ENCODE results near the gene CUBN. TPM values are rescaled to one million over a fixed set of nuclear protein-coding genes. Genes with fewer than 3 reads are reported as not detected.
A peak's percentile ranks its signal among the peaks of the same experiment; 100 is the strongest.

CUBN gene
- total and polyA plus RNA-seq, 2 of the 13 experiments (the other 11 are each of a cell fraction or from before 2014, with no cell fraction given), result 0.27 to 0.32 TPM

DNA sequence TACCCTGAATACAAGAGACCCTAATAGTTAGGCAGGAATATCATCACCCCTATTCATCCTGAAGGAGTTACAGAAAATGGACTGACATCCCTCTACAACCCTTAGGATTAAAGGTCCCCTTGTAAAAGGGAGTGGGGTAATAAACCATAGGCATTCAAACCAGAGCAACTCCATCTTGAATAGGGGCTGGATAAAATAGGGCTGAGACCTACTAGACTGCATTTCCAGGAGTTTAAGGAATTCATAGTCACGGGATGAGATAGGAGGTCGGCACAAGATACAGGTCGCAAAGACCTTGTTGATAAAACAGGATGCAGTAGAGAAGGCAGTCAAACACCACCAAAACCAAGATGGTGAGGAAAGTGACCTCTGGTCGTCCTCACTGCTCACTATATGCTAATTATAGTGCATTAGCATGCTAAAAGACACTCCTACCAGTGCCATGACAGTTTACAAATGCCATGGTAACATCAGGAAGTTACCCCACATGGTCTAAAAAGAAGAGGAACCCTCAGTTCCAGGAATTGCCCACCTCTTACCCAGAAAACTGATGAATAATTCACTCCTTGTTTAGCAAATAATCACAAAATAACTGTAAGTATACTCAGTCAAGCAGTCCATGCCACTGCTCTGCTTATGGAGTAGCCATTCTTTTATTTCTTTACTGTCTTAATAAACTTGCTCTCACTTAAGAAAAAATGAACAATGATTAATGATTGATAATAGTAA is 37.2 kb downstream of the CUBN start (continued):
- TF ChIP-seq, protein P1, sequence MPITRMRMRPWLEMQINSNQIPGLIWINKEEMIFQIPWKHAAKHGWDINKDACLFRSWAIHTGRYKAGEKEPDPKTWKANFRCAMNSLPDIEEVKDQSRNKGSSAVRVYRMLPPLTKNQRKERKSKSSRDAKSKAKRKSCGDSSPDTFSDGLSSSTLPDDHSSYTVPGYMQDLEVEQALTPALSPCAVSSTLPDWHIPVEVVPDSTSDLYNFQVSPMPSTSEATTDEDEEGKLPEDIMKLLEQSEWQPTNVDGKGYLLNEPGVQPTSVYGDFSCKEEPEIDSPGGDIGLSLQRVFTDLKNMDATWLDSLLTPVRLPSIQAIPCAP (CRISPR knock-in tag; IDR thresholded peaks at IDR 0.05; ENCODE audit: low read depth), result no peak
- TF ChIP-seq RARA (CRISPR knock-in tag; IDR thresholded peaks at IDR 0.05), result no peak

DNA sequence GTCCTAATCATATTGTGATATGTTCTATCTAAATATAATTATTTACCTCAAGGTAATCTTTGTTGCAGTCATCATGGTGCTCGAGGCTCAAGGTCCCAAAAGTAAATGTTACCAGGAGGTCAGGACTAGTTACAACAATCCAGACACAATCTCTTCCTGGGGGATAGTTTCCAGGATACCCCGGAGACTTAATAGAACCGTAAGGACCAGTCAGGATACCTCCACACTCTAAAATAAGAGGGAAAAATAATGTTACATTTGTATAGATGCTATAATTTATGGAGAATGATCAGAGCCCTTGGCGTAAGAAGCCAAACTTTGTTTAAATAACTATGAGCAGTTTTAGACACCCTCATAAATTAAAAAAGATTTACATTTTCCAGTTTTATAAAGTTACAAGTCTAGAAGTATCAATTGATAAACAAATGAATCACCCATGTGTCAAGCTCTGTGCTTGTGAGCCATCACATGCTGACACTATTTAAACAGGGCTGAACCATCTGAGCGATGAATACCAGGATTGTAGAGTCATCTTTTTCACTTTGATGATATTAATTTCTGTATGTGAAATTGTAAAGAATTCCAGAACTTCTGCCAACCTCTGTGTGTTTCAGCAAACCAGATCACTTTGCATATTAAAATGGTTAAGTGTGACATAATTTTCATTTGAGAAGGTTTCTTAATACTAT is 41.3 kb downstream of the CUBN start:
- intact Hi-C loops (cut with micrococcal nuclease; ENCODE audit: unreplicated experiment) (no loop called here), in situ Hi-C loops (cut with HindIII; ENCODE audit: extremely low pct_ligation_motif_present, low pct_unique_long_range_greater_than_20kb) (no loop called here)
- ATAC-seq (no peak), DNase-seq (ENCODE audit: low spot score) (peak; percentile 9), FAIRE-seq (no peak)
- Histone ChIP-seq H2AFZ (ENCODE audit: low read length) (no peak overlapping the region), H3K4me1 (ENCODE audit: insufficient read depth, low read length) (no peaks in the 10 kb centered on the region), H3K4me2 (ENCODE audit: low read depth, low read length) (no peak overlapping the region), H3K27ac (ENCODE audit: extremely low read length, insufficient read depth, low read length) (no peak overlapping the region), H3K9me3 (ENCODE audit: low read length) (no peaks in the 10 kb centered on the region), H3K36me3 (replicated peaks in 1 of 2; ENCODE audit: control insufficient read depth in 1 of 2, insufficient read depth in 2 of 2, low read length in 2 of 2) (no peaks in the 10 kb centered on the region), H3K4me3 (replicated peaks in 1 of 3; ENCODE audit: insufficient read depth in 1 of 3, low read depth in 2 of 3, low read length in 3 of 3) (no peak overlapping the region), H3K79me2 (ENCODE audit: insufficient read depth, low read length) (no peaks in the 10 kb centered on the region), H4K20me1 (ENCODE audit: insufficient read depth, low read length) (no peaks in the 10 kb centered on the region), H3K27me3 (ENCODE audit: control insufficient read depth in 1 of 2, insufficient read depth in 2 of 2, low read length in 2 of 2) (no peaks in the 10 kb centered on the region; a peak in 1 of 5 replicates), H3K9ac (ENCODE audit: insufficient read depth, low read depth, low read length) (no peak overlapping the region)
- no TSS peak for BruUV-seq (replicated peaks)
- TF ChIP-seq YY1 (IDR thresholded peaks at IDR 0.05; ENCODE audit: insufficient read depth, insufficient replicate concordance, low read depth, low read length), result no peak
- no peak for TF ChIP-seq NR2C2 (CRISPR knock-in tag; IDR thresholded peaks at IDR 0.05; ENCODE audit: borderline replicate concordance)
- no peak for TF ChIP-seq EZH2 (conservative IDR thresholded peaks at IDR 0.05; ENCODE audit: low read depth, low read length)
- no peak for TF ChIP-seq ZNF614 (CRISPR knock-in tag; IDR thresholded peaks at IDR 0.05; ENCODE audit: borderline replicate concordance)
- TF ChIP-seq GZF1 (CRISPR knock-in tag; IDR thresholded peaks at IDR 0.05), result no peak
- no peak for TF ChIP-seq JUN (CRISPR knock-in tag; IDR thresholded peaks at IDR 0.05)
- TF ChIP-seq ZKSCAN8 (CRISPR knock-in tag; IDR thresholded peaks at IDR 0.05; ENCODE audit: borderline replicate concordance), result no peak
- no peak for TF ChIP-seq TAF15 (IDR thresholded peaks at IDR 0.05; ENCODE audit: low read depth, low read length, poor library complexity, severe bottlenecking)
- no peak for TF ChIP-seq ZNF781 (CRISPR knock-in tag; IDR thresholded peaks at IDR 0.05; ENCODE audit: borderline replicate concordance, not compliant biosample characterization)
- TF ChIP-seq EED (CRISPR knock-in tag; IDR thresholded peaks at IDR 0.05), result no peak
- TF ChIP-seq AHR (CRISPR knock-in tag; IDR thresholded peaks at IDR 0.05), result no peak
- TF ChIP-seq KAT2B (IDR thresholded peaks at IDR 0.05; ENCODE audit: borderline replicate concordance, low read depth, low read length), result no peak
- TF ChIP-seq ZNF143 (CRISPR knock-in tag; IDR thresholded peaks at IDR 0.05), result no peak
- no peak for TF ChIP-seq SNRNP70 (IDR thresholded peaks at IDR 0.05; ENCODE audit: low read depth, low read length)
- no peak for TF ChIP-seq ZNF660 (CRISPR knock-in tag; IDR thresholded peaks at IDR 0.05; ENCODE audit: borderline replicate concordance, low read depth)
- TF ChIP-seq HOXA9 (CRISPR knock-in tag; IDR thresholded peaks at IDR 0.05; ENCODE audit: borderline replicate concordance), result no peak
- POLR2A ChIA-PET, result no interaction called here
- WGBS (ENCODE audit: low lambda C conversion rate), result 46% methylated on average over 5 of the region's 5 CpGs
- CTCF ChIA-PET (ENCODE audit: low intra/inter-chr PET ratio, low total read pairs), result no interaction called here
